ENCODE results near the gene FAM81B.

Gene FAM81B

GRCh38 chr5:95445442-95445841 lies 54.3 kb downstream of the FAM81B start:
- H3K27ac ChIP-seq: no peak overlapping the region
- H3K4me3 ChIP-seq: no peak overlapping the region
- no peak for DNase-seq (ENCODE audit: low spot score)
- no peak for TF ChIP-seq CTCF (IDR thresholded peaks at IDR 0.05)

- no peak for DNase-seq (ENCODE audit: low spot score)
- Histone ChIP-seq H3K27ac (no peak overlapping the region), H3K4me3 (no peak overlapping the region)
- TF ChIP-seq CTCF (IDR thresholded peaks at IDR 0.05): no peak
These were observed 54.8 kb downstream of the FAM81B start for GRCh38 chr5:95445995-95446394.

- no peak for TF ChIP-seq CTCF (IDR thresholded peaks at IDR 0.05)
- DNase-seq (ENCODE audit: low spot score): no peak
- Histone ChIP-seq H3K27ac (no peak overlapping the region), H3K4me3 (no peak overlapping the region)
These were observed 55.5 kb downstream of the FAM81B start for GRCh38 chr5:95446560-95447221.

- DNase-seq (ENCODE audit: low spot score): no peak
- no peak for TF ChIP-seq CTCF (IDR thresholded peaks at IDR 0.05)
- no peak overlapping the region for H3K4me3 ChIP-seq
- no peak overlapping the region for H3K27ac ChIP-seq
These were observed 56.8 kb downstream of the FAM81B start for GRCh38 chr5:95447961-95448360.

GRCh38 chr5:95448789-95449188 lies 57.6 kb downstream of the FAM81B start:
- Histone ChIP-seq H3K4me3 (no peak overlapping the region), H3K27ac (no peak overlapping the region)
- DNase-seq (ENCODE audit: low spot score): no peak
- no peak for TF ChIP-seq CTCF (IDR thresholded peaks at IDR 0.05)

GRCh38 chr5:95449460-95449859 lies 58.3 kb downstream of the FAM81B start:
- Histone ChIP-seq H3K27ac (no peak overlapping the region), H3K4me3 (no peak overlapping the region)
- no peak for TF ChIP-seq CTCF (IDR thresholded peaks at IDR 0.05)
- DNase-seq (ENCODE audit: low spot score): no peak

GRCh38 chr5:95454536-95454935 lies 63.4 kb downstream of the FAM81B start:
- no peak for DNase-seq (ENCODE audit: low spot score)
- H3K4me3 ChIP-seq: no peak overlapping the region
- H3K27ac ChIP-seq: no peak overlapping the region
- TF ChIP-seq CTCF (IDR thresholded peaks at IDR 0.05): no peak

All from coronary artery (tissue), 2 donors.